ENCODE measurements around the gene PROM1.

GRCh38 chr4:16126714-16127113, 42.9 kb upstream of the PROM1 start:
- TF ChIP-seq CTCF (conservative IDR thresholded peaks at IDR 0.05; ENCODE audit: low read length) (no peak), EZH2phosphoT487 (IDR thresholded peaks at IDR 0.05; ENCODE audit: borderline replicate concordance, low read depth, low read length) (no peak)

Data from OCI-LY7 (cell line).